Measurements from ENCODE around the gene KCNH8.

KCNH8 gene

DNA sequence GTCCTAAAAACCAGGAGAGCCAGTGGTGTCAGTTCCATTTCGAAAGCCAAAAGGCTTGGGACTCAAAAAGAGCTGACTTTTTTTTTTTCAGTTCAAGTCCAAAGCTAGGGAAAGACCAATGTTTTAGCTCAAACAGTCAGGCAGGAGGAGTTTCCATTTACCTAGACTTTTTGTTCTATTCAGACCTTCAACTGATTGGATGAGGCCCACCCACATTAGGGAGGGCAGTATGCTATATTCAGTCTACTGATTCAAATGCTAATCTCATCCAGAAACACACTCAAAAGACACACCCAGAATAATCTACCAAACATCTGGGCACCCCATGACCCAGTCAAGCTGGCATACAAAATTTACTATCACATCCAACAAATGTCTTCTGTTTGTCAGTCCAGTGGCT is 374.0 kb downstream of the KCNH8 start:
- DNase-seq = no peak

DNA sequence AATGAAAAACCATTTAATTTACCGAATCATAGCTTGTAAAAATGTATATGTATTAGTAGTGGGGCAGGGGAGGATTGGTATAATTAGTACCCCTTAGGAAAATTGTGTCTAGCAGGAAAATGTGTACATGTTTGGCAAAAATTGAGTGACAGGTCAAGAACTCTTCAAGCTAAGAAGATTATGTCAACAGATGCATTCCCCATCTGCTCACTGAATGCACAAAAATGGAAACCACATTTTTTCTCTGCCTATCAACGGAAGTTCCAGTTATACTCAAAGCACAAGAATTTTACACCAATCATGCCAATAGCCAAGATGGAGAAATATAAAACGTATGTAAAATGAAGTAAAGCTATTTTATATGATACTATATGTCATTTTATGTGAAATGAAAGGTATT is 377.8 kb downstream of the KCNH8 start:
- no peak for DNase-seq

DNA sequence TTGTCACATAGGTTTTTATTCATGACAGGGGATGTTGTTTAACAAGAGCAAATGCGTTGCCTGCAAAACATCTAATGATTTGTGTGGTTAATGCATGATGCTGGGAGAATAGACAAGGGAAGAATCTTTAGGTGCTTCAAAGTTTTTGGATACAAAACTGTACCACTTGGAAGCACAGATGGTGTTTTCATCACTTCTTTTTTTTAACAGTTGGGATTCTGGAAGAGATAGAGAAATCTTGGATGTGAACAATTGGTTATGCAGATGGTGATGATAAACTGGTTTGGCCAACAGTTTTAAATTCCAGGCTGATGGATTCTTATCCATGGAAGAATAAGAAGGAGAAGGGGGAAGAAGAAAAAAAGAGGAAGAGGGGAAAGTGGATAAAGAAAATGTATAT is 379.4 kb downstream of the KCNH8 start:
- DNase-seq = no peak

DNA sequence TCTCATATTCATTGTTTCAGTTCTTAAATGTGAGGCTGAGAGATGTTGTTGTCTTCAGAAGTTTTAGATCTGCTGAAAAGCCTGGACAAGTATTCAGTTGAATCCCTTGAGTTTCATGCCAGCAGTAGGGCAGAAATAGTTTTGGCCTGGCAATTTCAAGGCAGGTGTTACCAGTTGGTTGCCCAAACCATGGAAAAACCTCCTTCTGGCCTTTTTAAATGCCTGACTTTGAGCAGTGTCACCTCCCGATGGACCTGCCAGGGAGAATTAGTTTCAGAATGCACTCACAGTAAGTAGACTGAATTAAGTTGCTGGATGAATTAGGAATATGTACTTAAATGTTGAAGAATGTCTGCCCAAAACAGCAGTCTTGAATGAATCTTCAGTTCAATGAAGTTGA is 383.1 kb downstream of the KCNH8 start:
- no peak for DNase-seq

DNA sequence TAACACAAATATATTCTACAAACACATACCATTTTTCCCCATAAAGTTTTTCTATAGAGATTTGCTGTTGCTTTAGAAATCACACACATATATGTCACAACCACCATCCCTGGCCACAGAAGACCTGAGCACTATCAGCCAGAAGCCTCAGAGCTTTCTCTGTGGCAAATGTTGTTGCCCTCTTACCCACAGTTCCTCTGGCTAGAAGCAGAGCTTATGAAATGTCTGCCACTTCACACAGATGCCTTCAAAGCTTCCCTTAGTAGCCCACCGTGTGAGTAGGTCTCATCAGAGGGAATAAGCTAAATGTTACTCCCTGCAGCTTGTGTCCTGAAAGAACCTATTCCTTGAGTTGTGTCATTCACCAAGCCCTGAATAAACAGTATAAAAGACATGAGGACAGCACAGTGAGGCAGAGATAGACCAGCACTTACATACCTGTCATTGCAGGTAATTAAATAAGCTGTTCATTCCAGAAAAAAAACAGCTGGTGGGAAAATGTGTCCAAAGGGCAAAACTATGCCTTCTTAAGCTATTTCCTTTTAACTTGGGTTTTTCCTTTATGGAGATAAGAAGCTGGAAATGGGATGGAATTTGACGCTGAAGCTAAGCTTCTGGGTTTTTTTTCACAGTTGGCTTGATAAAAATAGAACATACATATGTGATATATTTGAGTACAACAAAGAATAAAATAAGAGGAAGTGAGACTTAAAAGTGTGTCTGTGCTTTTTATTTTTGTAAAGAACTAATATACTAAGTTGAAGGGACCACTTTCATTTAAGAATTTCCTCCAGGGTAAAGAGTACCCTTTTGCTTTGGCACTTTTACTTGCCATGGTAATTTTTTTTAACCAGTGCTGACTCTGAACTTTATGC is 391.4 kb downstream of the KCNH8 start:
- no peak for DNase-seq

- no peak for DNase-seq
Measured at GRCh38 chr3:19540464-19540863, 392.2 kb downstream of the KCNH8 start.

GRCh38 chr3:19541284-19541683 is 393.0 kb downstream of the KCNH8 start:
- DNase-seq = no peak

GRCh38 chr3:19543212-19543841 is 395.0 kb downstream of the KCNH8 start:
- DNase-seq = peak; percentile 3

- no peak for DNase-seq
Measured at GRCh38 chr3:19547665-19548464, 399.6 kb downstream of the KCNH8 start.

- no peak for DNase-seq
Measured at GRCh38 chr3:19559724-19560442, 411.6 kb downstream of the KCNH8 start.

DNA sequence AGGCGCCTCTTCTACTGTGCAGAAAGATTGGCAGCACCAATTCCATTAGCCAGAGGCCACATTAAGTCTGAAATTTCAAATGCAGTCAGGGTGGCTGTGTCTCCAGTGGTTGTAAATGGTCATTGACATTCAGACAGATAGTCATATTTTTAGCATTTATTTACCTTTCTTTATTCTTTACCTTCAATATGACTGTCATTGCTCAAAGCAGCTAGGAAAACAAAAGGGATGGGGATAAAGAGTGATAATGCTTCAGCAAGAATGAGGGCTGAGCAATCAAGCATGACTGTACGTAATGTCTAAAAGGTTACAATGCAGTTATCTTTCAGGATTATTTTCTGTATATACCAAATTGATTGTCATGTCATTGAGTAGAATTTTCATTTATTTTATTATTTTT is 425.3 kb downstream of the KCNH8 start:
- DNase-seq = no peak

DNA sequence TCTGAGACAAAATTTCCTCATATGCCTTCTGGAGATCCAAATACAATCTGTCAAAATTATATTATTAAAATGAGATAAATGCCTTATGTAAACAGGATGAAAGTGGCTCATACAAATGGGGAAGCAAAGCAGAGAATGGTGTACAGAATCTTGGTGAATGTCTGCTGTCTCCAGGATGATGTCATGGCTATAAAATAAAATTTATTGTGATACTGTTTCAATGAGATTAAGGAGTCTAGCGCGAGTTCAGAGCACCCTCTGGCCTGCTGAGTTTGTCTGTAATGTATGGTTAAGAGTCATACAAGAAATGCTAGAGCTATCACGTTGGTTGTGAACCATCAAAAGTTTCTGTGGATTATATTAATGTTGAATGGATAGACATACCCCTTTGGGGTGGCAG is 426.0 kb downstream of the KCNH8 start:
- no peak for DNase-seq

- DNase-seq = no peak
Measured at GRCh38 chr3:19576343-19576742, 428.0 kb downstream of the KCNH8 start.

Measured in activated CD4-positive, alpha-beta T cell treated with anti-CD3 and anti-CD28 coated beads, Interleukin-2, Interleukin-6, amounts not matched to agents 100 ng/mL and 50 ng/mL, durations not matched to agents 16 hours and 8 hours (primary cell).